WTC11 (cell line): ENCODE measurements around the gene MIER3. TPM values are rescaled to one million over a fixed set of nuclear protein-coding genes. Genes with fewer than 3 reads are reported as not detected.

Experiments used
- ATAC-seq: fragments of 200-7000 bp; cut with Tn5 transposase; 2 replicates; pipeline ENCODE4 v1.10.0; 2021; ENCODE audit warnings: mild to moderate bottlenecking, moderate library complexity
- CTCF ChIA-PET: fragments of 300-600 bp; sonication (Branson Sonifier 250); formaldehyde crosslinking; loops from one replicate; lab custom pipeline; 2021; ENCODE audit warnings: antibody characterized with exemption; lab: Charles Lee
- POLR2A ChIA-PET: fragments of 350-600 bp; sonication (Branson Sonifier 250); formaldehyde crosslinking; loops from one replicate; lab custom pipeline; 2021; ENCODE audit warnings: antibody characterized with exemption; lab: Charles Lee
- DNase-seq: peaks from one replicate; pipeline ENCODE4 v3.0.0; 2021; ENCODE audit warnings: low spot score
- H3K27ac Mint-ChIP-seq: 2 replicates; pipeline ENCODE4 v1.8.0; 2021; ENCODE audit warnings: mixed read lengths
- H3K27me3 Mint-ChIP-seq: 2 replicates; pipeline ENCODE4 v1.8.0; 2021; ENCODE audit warnings: low read depth, mild to moderate bottlenecking, moderate library complexity, mixed read lengths
- H3K36me3 Mint-ChIP-seq: 2 replicates; pipeline ENCODE4 v1.8.0; 2021; ENCODE audit warnings: mixed read lengths
- H3K4me1 Mint-ChIP-seq: 2 replicates; pipeline ENCODE4 v1.8.0; 2022; ENCODE audit warnings: mixed read lengths
- H3K4me3 Mint-ChIP-seq: 2 replicates; pipeline ENCODE4 v1.8.0; 2021; ENCODE audit warnings: mild to moderate bottlenecking, moderate library complexity, mixed read lengths
- H3K9me3 Mint-ChIP-seq: 2 replicates; pipeline ENCODE4 v1.8.0; 2021; ENCODE audit warnings: mixed read lengths
- ATF6 ChIP-seq: sonication (generic); formaldehyde crosslinking; IDR thresholded peaks from 2 replicates; pipeline ENCODE4 v1.8.1; 2023; ENCODE audit warnings: mild to moderate bottlenecking, missing genetic modification reagents
- E2F1 ChIP-seq: sonication (generic); formaldehyde crosslinking; IDR thresholded peaks from 2 replicates; pipeline ENCODE4 v1.8.0; 2022; ENCODE audit warnings: mild to moderate bottlenecking, missing genetic modification reagents
- FOXP1 ChIP-seq: sonication (generic); formaldehyde crosslinking; IDR thresholded peaks from 2 replicates; pipeline ENCODE4 v1.8.0; 2022; ENCODE audit warnings: missing genetic modification reagents, mild to moderate bottlenecking, moderate library complexity, borderline replicate concordance
- GTF2I ChIP-seq: fragments of 250-450 bp; sonication (Bioruptor Pico); conservative IDR thresholded peaks from 2 replicates; pipeline ENCODE4 v1.4.0; 2021; ENCODE audit warnings: mild to moderate bottlenecking
- JAZF1 ChIP-seq: fragments of 250-450 bp; sonication (Bioruptor Pico); IDR thresholded peaks from 2 replicates; pipeline ENCODE4 v1.9.0; 2021; ENCODE audit warnings: moderate library complexity, mild to moderate bottlenecking, inconsistent platforms
- KAT7 ChIP-seq: sonication (generic); formaldehyde crosslinking; IDR thresholded peaks from 2 replicates; pipeline ENCODE4 v1.8.1; 2023; ENCODE audit warnings: missing genetic modification reagents, mild to moderate bottlenecking, borderline replicate concordance
- NR2C2 ChIP-seq: sonication (generic); formaldehyde crosslinking; IDR thresholded peaks from 2 replicates; pipeline ENCODE4 v1.8.0; 2022; ENCODE audit warnings: mild to moderate bottlenecking, missing genetic modification reagents
- SMAD3 ChIP-seq: sonication (generic); formaldehyde crosslinking; IDR thresholded peaks from 2 replicates; pipeline ENCODE4 v1.8.0; 2022; ENCODE audit warnings: missing genetic modification reagents, mild to moderate bottlenecking, borderline replicate concordance
- SMAD4 ChIP-seq: sonication (generic); formaldehyde crosslinking; IDR thresholded peaks from 2 replicates; pipeline ENCODE4 v1.8.0; 2022; ENCODE audit warnings: mild to moderate bottlenecking, missing genetic modification reagents
- TEAD4 ChIP-seq: sonication (generic); formaldehyde crosslinking; IDR thresholded peaks from 2 replicates; pipeline ENCODE4 v1.8.0; 2022; ENCODE audit warnings: mild to moderate bottlenecking, missing genetic modification reagents
- ZNF232 ChIP-seq: sonication (generic); formaldehyde crosslinking; IDR thresholded peaks from 2 replicates; pipeline ENCODE4 v1.8.0; 2022; ENCODE audit warnings: mild to moderate bottlenecking, missing genetic modification reagents
- total RNA-seq: library from RNA; stranded (reverse); gene quantifications from 3 replicates; pipeline ENCODE4 v1.2.3, GENCODE V29; 2021
- TF ChIP-seq, protein P1 (sequence below): fragments of 250-450 bp; sonication (Bioruptor Pico); conservative IDR thresholded peaks from 2 replicates; pipeline ENCODE4 v1.9.0; 2021; ENCODE audit warnings: mild to moderate bottlenecking
- TF ChIP-seq, protein P2 (sequence below): sonication (generic); formaldehyde crosslinking; IDR thresholded peaks from 2 replicates; pipeline ENCODE4 v1.8.1; 2022; ENCODE audit warnings: mild to moderate bottlenecking, moderate library complexity, missing genetic modification reagents
- TF ChIP-seq, protein P3 (sequence below): fragments of 250-450 bp; sonication (Bioruptor Pico); IDR thresholded peaks from 2 replicates; pipeline ENCODE4 v1.9.0; 2021; ENCODE audit warnings: mild to moderate bottlenecking, borderline replicate concordance

MIER3 gene
- total RNA-seq, 1 experiment from 2014 or later, result 27.8 TPM

GRCh38 chr5:56973473-56973872 lies 21.6 kb upstream of the MIER3 start (continued):
- TF ChIP-seq, protein P1, sequence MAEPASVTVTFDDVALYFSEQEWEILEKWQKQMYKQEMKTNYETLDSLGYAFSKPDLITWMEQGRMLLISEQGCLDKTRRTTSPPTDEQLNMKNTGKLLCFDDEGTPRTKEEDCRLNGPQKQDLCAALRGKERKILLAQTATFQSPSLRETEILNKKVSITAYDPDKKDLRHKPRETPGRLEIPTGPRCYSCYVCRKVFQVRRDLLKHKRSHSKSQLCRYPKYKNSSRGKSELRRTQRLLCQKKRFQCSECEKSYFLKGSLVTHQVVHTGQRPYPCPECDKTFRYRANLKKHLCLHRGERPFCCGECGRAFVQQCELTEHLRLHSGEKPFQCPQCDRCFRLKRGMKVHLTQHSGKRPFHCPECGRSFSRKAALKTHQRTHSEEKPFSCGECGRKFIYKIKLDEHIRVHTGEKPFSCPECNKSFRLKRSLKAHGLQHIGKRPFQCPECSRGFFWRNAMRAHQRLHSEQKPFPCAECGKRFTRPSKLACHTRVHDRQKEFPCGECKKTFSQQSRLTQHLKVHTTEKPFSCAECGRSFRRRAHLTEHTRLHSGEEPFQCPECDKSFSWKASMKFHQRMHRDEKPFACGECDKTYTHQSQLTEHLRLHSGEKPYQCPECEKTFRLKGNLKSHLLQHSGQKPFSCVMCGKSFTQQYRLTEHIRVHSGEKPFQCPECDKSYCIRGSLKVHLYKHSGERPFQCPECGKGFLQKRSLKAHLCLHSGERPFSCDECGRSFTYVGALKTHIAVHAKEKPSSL (CRISPR knock-in tag), result no peak
- TF ChIP-seq GTF2I (CRISPR knock-in tag) (no peak), SMAD4 (no peak)
- TF ChIP-seq, all 79 proteins: peak for 0

GRCh38 chr5:56971275-56971674 lies 19.4 kb upstream of the MIER3 start:
- TF ChIP-seq NR2C2 (CRISPR knock-in tag) (no peak), ATF6 (CRISPR knock-in tag) (no peak), KAT7 (CRISPR knock-in tag) (no peak), E2F1 (CRISPR knock-in tag) (no peak), JAZF1 (CRISPR knock-in tag) (no peak), TEAD4 (CRISPR knock-in tag) (no peak)
- TF ChIP-seq, protein P2, sequence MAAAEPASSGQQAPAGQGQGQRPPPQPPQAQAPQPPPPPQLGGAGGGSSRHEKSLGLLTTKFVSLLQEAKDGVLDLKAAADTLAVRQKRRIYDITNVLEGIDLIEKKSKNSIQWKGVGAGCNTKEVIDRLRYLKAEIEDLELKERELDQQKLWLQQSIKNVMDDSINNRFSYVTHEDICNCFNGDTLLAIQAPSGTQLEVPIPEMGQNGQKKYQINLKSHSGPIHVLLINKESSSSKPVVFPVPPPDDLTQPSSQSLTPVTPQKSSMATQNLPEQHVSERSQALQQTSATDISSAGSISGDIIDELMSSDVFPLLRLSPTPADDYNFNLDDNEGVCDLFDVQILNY (CRISPR knock-in tag), result no peak
- Mint-ChIP-seq H3K27me3 (no peaks in the 10 kb centered on the region), H3K36me3 (no peaks in the 10 kb centered on the region), H3K27ac (no peak overlapping the region), H3K4me1 (peaks cover 2% of the 10 kb centered on the region; the same call in 1 of the 2 replicates), H3K4me3 (no peak overlapping the region), H3K9me3 (peaks cover 8% of the 10 kb centered on the region; the same call in 1 of the 2 replicates)
- ChIA-PET POLR2A (no interaction called here), CTCF (no interaction called here)
- ATAC-seq (no peak), DNase-seq (no peak)

DNA sequence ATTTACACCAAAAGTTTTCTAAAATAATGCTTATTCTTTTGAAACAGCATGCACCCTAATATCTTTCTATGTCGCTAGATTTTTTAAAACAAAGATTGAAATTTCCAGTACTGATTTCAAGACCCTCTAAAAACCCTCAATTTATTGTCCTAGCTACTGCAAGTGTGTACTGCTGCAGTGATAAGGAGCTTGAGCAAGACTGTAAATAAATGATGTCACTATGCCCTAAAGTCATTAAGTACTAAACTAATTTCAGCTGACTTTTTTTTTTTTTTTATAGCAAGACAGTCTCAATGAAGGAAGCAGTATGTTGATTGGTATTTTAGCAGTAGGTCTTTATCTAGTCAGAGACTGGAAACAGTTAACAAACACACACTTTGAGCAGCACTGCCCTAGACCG lies 12.2 kb upstream of the MIER3 start:
- POLR2A ChIA-PET, result no interaction called here
- no peak overlapping the region for H3K4me3 Mint-ChIP-seq
- no peak overlapping the region for H3K27ac Mint-ChIP-seq
- DNase-seq (no peak), ATAC-seq (no peak)
- no peaks in the 10 kb centered on the region for H3K4me1 Mint-ChIP-seq
- no peaks in the 10 kb centered on the region for H3K27me3 Mint-ChIP-seq
- TF ChIP-seq, protein P3, sequence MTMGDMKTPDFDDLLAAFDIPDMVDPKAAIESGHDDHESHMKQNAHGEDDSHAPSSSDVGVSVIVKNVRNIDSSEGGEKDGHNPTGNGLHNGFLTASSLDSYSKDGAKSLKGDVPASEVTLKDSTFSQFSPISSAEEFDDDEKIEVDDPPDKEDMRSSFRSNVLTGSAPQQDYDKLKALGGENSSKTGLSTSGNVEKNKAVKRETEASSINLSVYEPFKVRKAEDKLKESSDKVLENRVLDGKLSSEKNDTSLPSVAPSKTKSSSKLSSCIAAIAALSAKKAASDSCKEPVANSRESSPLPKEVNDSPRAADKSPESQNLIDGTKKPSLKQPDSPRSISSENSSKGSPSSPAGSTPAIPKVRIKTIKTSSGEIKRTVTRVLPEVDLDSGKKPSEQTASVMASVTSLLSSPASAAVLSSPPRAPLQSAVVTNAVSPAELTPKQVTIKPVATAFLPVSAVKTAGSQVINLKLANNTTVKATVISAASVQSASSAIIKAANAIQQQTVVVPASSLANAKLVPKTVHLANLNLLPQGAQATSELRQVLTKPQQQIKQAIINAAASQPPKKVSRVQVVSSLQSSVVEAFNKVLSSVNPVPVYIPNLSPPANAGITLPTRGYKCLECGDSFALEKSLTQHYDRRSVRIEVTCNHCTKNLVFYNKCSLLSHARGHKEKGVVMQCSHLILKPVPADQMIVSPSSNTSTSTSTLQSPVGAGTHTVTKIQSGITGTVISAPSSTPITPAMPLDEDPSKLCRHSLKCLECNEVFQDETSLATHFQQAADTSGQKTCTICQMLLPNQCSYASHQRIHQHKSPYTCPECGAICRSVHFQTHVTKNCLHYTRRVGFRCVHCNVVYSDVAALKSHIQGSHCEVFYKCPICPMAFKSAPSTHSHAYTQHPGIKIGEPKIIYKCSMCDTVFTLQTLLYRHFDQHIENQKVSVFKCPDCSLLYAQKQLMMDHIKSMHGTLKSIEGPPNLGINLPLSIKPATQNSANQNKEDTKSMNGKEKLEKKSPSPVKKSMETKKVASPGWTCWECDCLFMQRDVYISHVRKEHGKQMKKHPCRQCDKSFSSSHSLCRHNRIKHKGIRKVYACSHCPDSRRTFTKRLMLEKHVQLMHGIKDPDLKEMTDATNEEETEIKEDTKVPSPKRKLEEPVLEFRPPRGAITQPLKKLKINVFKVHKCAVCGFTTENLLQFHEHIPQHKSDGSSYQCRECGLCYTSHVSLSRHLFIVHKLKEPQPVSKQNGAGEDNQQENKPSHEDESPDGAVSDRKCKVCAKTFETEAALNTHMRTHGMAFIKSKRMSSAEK, result no peak
- no peak for TF ChIP-seq FOXP1
- no peak for TF ChIP-seq SMAD3 (CRISPR knock-in tag)
- no peak for TF ChIP-seq KAT7 (CRISPR knock-in tag)
- TF ChIP-seq ZNF232 (CRISPR knock-in tag), result no peak
- CTCF ChIA-PET, result interaction anchor here (0.6 kb wide), 1 partner anchor 155 kb away, joined by 4 read pairs; no protein-coding TSS in a partner anchor
- peaks cover 4% of the 10 kb centered on the region; the same call in 1 of the 2 replicates for H3K9me3 Mint-ChIP-seq
- H3K36me3 Mint-ChIP-seq, result no peaks in the 10 kb centered on the region
